ENCODE measurements around the gene PTTG1. TPM values are rescaled to one million over a fixed set of nuclear protein-coding genes. Genes with fewer than 3 reads are reported as not detected.

The PTTG1 gene
- total RNA-seq, 6 experiments from 2014 or later, result 83.4 to 213 (median 194) TPM

DNA sequence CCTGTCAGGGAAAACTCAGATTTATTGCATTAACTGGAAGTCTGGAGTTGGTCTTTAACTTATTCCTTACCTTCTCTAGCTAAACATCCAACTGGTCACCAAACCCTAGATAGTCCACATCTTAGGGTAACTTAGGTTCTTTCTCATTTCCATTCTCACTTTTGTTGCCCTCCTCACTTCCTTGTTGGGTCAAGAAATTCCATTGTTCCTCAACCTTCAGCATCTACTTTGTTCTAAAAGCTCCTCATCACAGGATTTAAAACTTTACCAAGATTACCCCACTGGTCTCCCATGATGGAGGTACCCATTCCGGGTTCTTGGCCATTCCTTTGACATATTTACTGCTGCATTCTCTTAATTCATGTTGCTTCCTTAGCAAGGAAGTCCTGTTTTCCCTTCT is 32.1 kb downstream of the PTTG1 start:
- H3K27ac Mint-ChIP-seq, result no peak overlapping the region
- H3K9me3 Mint-ChIP-seq, result no peaks in the 10 kb centered on the region
- TF ChIP-seq, protein P1, sequence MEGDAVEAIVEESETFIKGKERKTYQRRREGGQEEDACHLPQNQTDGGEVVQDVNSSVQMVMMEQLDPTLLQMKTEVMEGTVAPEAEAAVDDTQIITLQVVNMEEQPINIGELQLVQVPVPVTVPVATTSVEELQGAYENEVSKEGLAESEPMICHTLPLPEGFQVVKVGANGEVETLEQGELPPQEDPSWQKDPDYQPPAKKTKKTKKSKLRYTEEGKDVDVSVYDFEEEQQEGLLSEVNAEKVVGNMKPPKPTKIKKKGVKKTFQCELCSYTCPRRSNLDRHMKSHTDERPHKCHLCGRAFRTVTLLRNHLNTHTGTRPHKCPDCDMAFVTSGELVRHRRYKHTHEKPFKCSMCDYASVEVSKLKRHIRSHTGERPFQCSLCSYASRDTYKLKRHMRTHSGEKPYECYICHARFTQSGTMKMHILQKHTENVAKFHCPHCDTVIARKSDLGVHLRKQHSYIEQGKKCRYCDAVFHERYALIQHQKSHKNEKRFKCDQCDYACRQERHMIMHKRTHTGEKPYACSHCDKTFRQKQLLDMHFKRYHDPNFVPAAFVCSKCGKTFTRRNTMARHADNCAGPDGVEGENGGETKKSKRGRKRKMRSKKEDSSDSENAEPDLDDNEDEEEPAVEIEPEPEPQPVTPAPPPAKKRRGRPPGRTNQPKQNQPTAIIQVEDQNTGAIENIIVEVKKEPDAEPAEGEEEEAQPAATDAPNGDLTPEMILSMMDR (IDR thresholded peaks at IDR 0.05), result no peak
- H3K4me1 Mint-ChIP-seq (ENCODE audit: low read depth), result no peaks in the 10 kb centered on the region; the same call in 1 of the 2 replicates
- peaks cover 22% of the 10 kb centered on the region; the same call in 1 of the 2 replicates for H3K27me3 Mint-ChIP-seq (ENCODE audit: insufficient read depth)
- no peak for DNase-seq
- no peaks in the 10 kb centered on the region; the same call in 1 of the 2 replicates for H3K36me3 Mint-ChIP-seq (ENCODE audit: low read depth)
- H3K4me3 Mint-ChIP-seq, result no peak overlapping the region

DNA sequence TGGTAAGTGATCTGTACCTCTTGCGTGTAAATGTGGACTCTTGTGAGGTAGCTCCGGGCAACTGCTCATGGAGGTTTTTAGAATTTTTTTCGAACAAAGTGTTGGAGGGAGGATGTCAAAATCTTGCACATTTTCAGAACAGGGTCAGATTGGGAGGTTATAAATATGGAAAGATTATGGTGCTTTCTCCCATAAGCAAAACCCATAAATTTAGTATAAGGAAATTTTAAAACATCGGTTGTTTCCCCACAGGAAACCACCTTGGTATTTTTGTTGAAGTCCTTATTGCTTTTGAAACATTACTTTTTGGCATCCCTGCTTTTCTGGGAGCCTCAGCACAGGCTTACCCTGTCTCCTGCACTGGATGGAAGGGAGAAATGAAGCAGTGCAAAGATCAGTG is 33.9 kb downstream of the PTTG1 start:
- no peaks in the 10 kb centered on the region for H3K36me3 Mint-ChIP-seq (ENCODE audit: low read depth)
- DNase-seq, result no peak
- TF ChIP-seq, protein P1 (IDR thresholded peaks at IDR 0.05), result no peak
- no peaks in the 10 kb centered on the region for H3K9me3 Mint-ChIP-seq
- H3K27ac Mint-ChIP-seq, result no peak overlapping the region
- H3K27me3 Mint-ChIP-seq (ENCODE audit: insufficient read depth), result peaks cover 20% of the 10 kb centered on the region; the same call in 1 of the 2 replicates
- H3K4me1 Mint-ChIP-seq (ENCODE audit: low read depth), result peaks cover 7% of the 10 kb centered on the region
- no peak overlapping the region for H3K4me3 Mint-ChIP-seq

DNA sequence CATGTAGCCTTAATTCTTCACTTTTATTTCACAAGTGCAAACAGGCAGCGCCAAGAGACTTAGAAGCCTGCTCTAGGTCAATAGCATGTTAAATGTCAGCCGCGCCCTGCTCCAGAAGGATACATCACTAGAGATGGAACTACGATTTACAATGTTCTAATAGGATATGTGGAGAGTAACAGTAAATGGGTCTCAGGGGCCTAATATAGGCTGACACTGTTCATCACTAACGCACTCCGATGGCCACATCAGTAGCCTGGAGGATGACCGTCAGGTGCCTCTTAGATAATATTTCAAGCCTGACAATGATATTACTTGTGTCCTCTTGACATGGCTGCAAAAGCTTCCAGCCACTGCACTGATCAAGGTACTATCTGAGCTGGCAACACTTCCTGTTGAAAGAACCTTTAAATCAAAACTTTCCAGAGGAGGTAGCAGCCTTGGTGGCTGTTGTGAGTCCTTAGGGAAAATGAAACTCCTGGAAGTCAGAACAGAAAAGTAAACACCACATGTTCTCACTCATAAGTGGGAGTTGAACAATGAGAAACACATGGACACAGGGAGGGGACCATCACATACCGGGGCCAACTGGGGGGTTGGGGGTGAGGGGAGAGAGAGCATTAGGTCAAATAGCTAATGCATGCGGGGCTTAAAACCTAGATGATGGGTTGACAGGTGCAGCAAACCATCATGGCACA is 35.0 kb downstream of the PTTG1 start:
- TF ChIP-seq, protein P1 (IDR thresholded peaks at IDR 0.05), result no peak
- no peak for DNase-seq
- peaks cover 20% of the 10 kb centered on the region; the same call in 1 of the 2 replicates for H3K27me3 Mint-ChIP-seq (ENCODE audit: insufficient read depth)
- no peaks in the 10 kb centered on the region for H3K36me3 Mint-ChIP-seq (ENCODE audit: low read depth)
- H3K9me3 Mint-ChIP-seq, result no peaks in the 10 kb centered on the region
- no peak overlapping the region for H3K27ac Mint-ChIP-seq
- H3K4me1 Mint-ChIP-seq (ENCODE audit: low read depth), result peaks cover 12% of the 10 kb centered on the region
- no peak overlapping the region for H3K4me3 Mint-ChIP-seq

DNA sequence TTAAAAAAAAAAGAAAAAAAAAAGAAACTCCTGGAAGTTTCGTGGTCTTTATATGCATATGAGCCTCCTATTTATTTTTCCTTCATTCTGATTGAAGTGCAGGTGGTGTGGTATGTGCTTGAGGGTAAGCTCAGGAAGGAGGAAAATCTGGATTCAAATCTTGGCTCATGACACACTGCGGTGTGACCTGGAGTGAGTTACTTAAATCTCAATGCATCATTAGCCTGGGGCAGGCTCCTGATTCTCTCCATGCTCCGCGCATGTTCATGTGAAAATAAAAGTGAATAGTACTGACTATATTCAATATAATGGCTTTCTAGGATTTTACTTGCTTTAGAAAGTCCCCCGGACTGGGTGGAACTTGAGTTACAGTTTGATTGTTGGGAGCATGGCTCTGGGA is 35.6 kb downstream of the PTTG1 start:
- Mint-ChIP-seq H3K9me3 (no peaks in the 10 kb centered on the region), H3K36me3 (ENCODE audit: low read depth) (no peaks in the 10 kb centered on the region)
- DNase-seq, result no peak

DNA sequence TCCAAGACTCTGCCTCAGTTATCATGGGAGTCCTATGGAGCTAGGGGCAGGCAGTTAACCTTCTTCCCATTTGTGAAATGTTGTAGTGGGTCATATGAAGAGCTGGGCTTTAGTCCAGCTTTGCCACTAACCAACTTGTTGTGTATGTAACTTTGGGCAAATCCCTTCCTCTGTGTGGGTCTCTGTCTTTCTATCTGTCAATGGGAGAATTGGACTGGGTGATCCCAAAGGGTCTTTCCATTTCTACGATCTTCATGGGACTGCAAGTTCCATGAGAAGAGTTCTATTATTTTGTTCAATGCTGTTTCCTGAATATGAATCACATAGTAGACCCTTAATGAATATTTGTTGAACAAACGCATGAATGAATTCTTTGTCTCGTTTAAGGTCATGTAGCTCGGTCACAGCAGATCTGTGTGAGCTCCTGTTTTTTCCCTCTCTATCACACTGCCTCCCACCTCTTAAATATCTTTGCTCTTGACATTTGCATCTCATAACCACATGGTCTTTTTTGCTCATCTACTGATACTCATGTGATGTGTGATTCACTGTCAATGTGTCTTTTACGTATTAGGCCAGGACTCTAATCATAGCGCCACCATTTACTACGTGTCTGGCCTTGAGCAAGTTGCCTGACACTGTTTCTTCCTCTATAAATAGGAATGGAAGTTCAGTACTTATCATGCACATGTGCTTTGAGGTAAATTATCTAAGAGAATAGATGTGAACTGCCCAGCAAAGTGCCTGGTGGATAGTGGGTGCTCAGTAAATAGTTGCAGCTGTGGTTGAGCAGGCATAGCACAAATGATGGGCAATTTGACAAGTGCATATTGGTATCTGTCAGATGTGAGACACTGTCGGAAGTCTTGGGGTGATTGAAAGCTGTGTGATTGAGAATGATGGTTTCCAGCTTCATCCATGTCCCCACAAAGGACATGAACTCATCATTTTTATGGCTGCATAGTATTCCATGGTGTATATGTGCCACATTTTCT is 37.4 kb downstream of the PTTG1 start:
- Mint-ChIP-seq H3K4me1 (ENCODE audit: low read depth) (peaks cover 29% of the 10 kb centered on the region), H3K36me3 (ENCODE audit: low read depth) (no peaks in the 10 kb centered on the region), H3K4me3 (no peak overlapping the region), H3K27ac (no peak overlapping the region), H3K9me3 (no peaks in the 10 kb centered on the region), H3K27me3 (ENCODE audit: insufficient read depth) (peaks cover 15% of the 10 kb centered on the region; the same call in 1 of the 2 replicates)
- TF ChIP-seq, protein P1 (IDR thresholded peaks at IDR 0.05), result no peak
- no peak for DNase-seq

More for the DNA sequence above, 35.6 kb downstream of the PTTG1 start:
- peaks cover 20% of the 10 kb centered on the region; the same call in 1 of the 2 replicates for H3K27me3 Mint-ChIP-seq (ENCODE audit: insufficient read depth)
- TF ChIP-seq, protein P1 (IDR thresholded peaks at IDR 0.05), result no peak
- H3K27ac Mint-ChIP-seq, result no peak overlapping the region
- H3K4me3 Mint-ChIP-seq, result no peak overlapping the region
- H3K4me1 Mint-ChIP-seq (ENCODE audit: low read depth), result peaks cover 14% of the 10 kb centered on the region
